CD14-positive monocyte (primary cell): ENCODE measurements around the gene TRAF5. TPM values are rescaled to one million over a fixed set of nuclear protein-coding genes. Genes with fewer than 3 reads are reported as not detected.

ENCODE experiments used
- DNase-seq, 3 donors: peaks; one replicate each; pipeline ENCODE4 v3.0.0-alpha.2; 2011 to 2022
- H2AFZ ChIP-seq: 2 replicates; pipeline ENCODE4 v1.6.0; 2012; ENCODE audit warnings: mild to moderate bottlenecking, low read depth, low read length, inconsistent platforms; ENCODE audit not compliant: insufficient read depth, poor library complexity, severe bottlenecking
- H3K27ac ChIP-seq, 2 donors: 1 replicate in 1 of 2; 2 replicates in 1 of 2; pipeline ENCODE4 v1.5.1; 2012 to 2013; ENCODE audit warnings: low read length in 2 of 2, control low read depth in 1 of 2, inconsistent platforms in 1 of 2, low read depth in 1 of 2, mild to moderate bottlenecking in 1 of 2
- H3K27me3 ChIP-seq, 2 donors: one replicate each; pipeline versions ENCODE4 v1.6.0 to v1.6.1; 2011 to 2013; ENCODE audit warnings: low read length in 2 of 2; ENCODE audit not compliant: control insufficient read depth in 2 of 2, insufficient read depth in 2 of 2
- H3K36me3 ChIP-seq, 2 donors: replicated peaks in 1 of 2; 1 replicate in 1 of 2; 2 replicates in 1 of 2; pipeline versions ENCODE4 v1.5.1 to v1.6.1; 2012 to 2013; ENCODE audit warnings: low read length in 2 of 2, control low read depth in 1 of 2, inconsistent platforms in 1 of 2, mild to moderate bottlenecking in 1 of 2; ENCODE audit not compliant: insufficient read depth in 2 of 2, control insufficient read depth in 1 of 2
- H3K4me1 ChIP-seq, 2 donors: 1 replicate in 1 of 2; 2 replicates in 1 of 2; pipeline versions ENCODE4 v1.5.1 to v1.6.1; 2012 to 2013; ENCODE audit warnings: low read length in 2 of 2, control low read depth in 1 of 2, inconsistent platforms in 1 of 2, mild to moderate bottlenecking in 1 of 2, moderate library complexity in 1 of 2; ENCODE audit not compliant: insufficient read depth in 2 of 2, control insufficient read depth in 1 of 2
- H3K4me2 ChIP-seq: replicated peaks from 2 replicates; pipeline ENCODE3; 2012; ENCODE audit warnings: low read length, moderate library complexity, mild to moderate bottlenecking; ENCODE audit not compliant: poor library complexity, severe bottlenecking; ENCODE audit errors: extremely low read depth
- H3K4me3 ChIP-seq, 3 experiments: fragments of 200-600 bp in 1 of 3; sonication (generic) in 1 of 3; replicated peaks in 1 of 3; 1 replicate in 2 of 3; 2 replicates in 1 of 3; pipeline ENCODE4 v1.5.1; 2011 to 2013; ENCODE audit warnings: low read length in 3 of 3, mild to moderate bottlenecking in 3 of 3, control low read depth in 2 of 3, low read depth in 2 of 3, inconsistent platforms in 1 of 3, moderate library complexity in 1 of 3
- H3K79me2 ChIP-seq: 2 replicates; pipeline ENCODE4 v1.6.0; 2012; ENCODE audit warnings: mild to moderate bottlenecking, control low read depth, inconsistent platforms, low read length, moderate library complexity; ENCODE audit not compliant: insufficient read depth
- H3K9ac ChIP-seq: 2 replicates; pipeline ENCODE4 v1.6.0; 2017; ENCODE audit warnings: low read length, mild to moderate bottlenecking; ENCODE audit not compliant: insufficient read depth, poor library complexity, severe bottlenecking
- H3K9me3 ChIP-seq, 2 donors: replicated peaks in 1 of 2; 1 replicate in 1 of 2; 2 replicates in 1 of 2; pipeline versions ENCODE4 v1.5.1 to v1.6.1; 2012 to 2013; ENCODE audit warnings: low read length in 2 of 2, control low read depth in 1 of 2; ENCODE audit not compliant: control insufficient read depth in 1 of 2, insufficient read depth in 1 of 2
- H4K20me1 ChIP-seq: 2 replicates; pipeline ENCODE4 v1.6.0; 2012; ENCODE audit warnings: mild to moderate bottlenecking, low read length, control low read depth, moderate library complexity; ENCODE audit not compliant: insufficient read depth
- H3K27ac Mint-ChIP-seq, 7 donors: one replicate each; pipeline ENCODE4 v1.8.0; 2020; ENCODE audit warnings: mild to moderate bottlenecking in 7 of 7, mixed read lengths in 7 of 7, moderate library complexity in 6 of 7, inconsistent platforms in 2 of 7
- H3K27me3 Mint-ChIP-seq, 3 donors: one replicate each; pipeline ENCODE4 v1.8.0; 2021 to 2022; ENCODE audit warnings: low read depth in 3 of 3, mild to moderate bottlenecking in 3 of 3, mixed read lengths in 3 of 3, moderate library complexity in 3 of 3, inconsistent platforms in 1 of 3
- H3K36me3 Mint-ChIP-seq, 2 donors: one replicate each; pipeline ENCODE4 v1.8.0; 2020; ENCODE audit warnings: mixed read lengths in 2 of 2, inconsistent platforms in 1 of 2, mild to moderate bottlenecking in 1 of 2
- H3K4me1 Mint-ChIP-seq: one replicate; pipeline ENCODE4 v1.8.0; 2020; ENCODE audit warnings: mild to moderate bottlenecking, mixed read lengths
- H3K4me3 Mint-ChIP-seq, 2 donors: one replicate each; pipeline ENCODE4 v1.8.0; 2020; ENCODE audit warnings: mild to moderate bottlenecking in 2 of 2, mixed read lengths in 2 of 2, moderate library complexity in 1 of 2
- H3K9me3 Mint-ChIP-seq, 7 donors: one replicate each; pipeline ENCODE4 v1.8.0; 2020 to 2022; ENCODE audit warnings: mixed read lengths in 7 of 7, mild to moderate bottlenecking in 6 of 7, moderate library complexity in 6 of 7, inconsistent platforms in 2 of 7
- WGBS: methylation state at CpG from one replicate; pipeline ENCODE4 v1.1.5; 2013; ENCODE audit warnings: missing lambda C conversion rate; ENCODE audit not compliant: insufficient coverage; 5-methylcytosine and 5-hydroxymethylcytosine counted together
- intact Hi-C, 2 donors: fragments of 100-400 bp; cut with micrococcal nuclease; formaldehyde crosslinking; loops; one replicate each; pipeline versions ENCODE4 v1.15.0 to v1.15.1; 2023
- polyA plus RNA-seq, 3 donors: library from polyadenylated mRNA; depleted of rRNA in 1 of 3; unstranded in 2 of 3; stranded (reverse) in 1 of 3; fragments of 300-500 nt in 2 of 3; fragments of >200 nt in 1 of 3; fragmentation: Illumina TruSeq in 2 of 3; gene quantifications; 1 replicate in 2 of 3; 2 replicates in 1 of 3; pipeline ENCODE4 v1.2.3, GENCODE V29; 2012 to 2021
- TF ChIP-seq, protein P1 (sequence below): fragments of 200-600 bp; IDR thresholded peaks from one replicate; pipeline ENCODE4 v1.8.0; 2022; ENCODE audit warnings: antibody characterized with exemption, mild to moderate bottlenecking

Gene TRAF5
- polyA plus RNA-seq, 3 donors = 1.0 to 3.8 (median 1.6) TPM

DNA sequence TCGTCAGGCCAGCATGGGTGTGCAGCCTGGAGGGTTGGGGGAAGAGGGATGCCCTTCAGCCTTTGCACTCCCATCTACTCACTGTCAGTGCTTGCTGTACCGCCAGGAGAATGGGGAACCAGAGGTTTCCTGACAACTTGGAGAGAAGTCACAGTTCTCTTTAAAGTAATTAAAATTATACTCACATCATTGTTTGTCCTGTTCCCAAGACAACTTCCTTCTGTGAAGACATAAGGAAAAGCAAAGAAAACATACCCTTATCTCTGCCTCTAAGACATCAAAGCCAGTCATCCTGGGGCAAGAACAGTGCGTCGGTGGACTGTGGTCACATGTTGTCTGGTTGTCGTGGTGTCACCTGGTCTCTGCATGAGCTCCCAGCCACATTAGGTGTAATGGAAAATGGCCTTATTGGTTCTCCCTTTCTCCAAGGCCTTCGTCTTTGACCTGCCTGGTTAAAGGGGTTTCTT is 17.6 kb downstream of the TRAF5 start:
- no peaks in the 10 kb centered on the region for H3K36me3 ChIP-seq
- H3K27ac ChIP-seq = no peak overlapping the region
- peaks cover 36% of the 10 kb centered on the region for H3K4me1 Mint-ChIP-seq
- H3K4me3 Mint-ChIP-seq = no peak overlapping the region
- H3K9ac ChIP-seq = no peak overlapping the region
- DNase-seq = no peak
- H3K27me3 Mint-ChIP-seq = peaks cover 0 to 3% (median 2%) of the 10 kb centered on the region in 3 donors
- H3K9me3 Mint-ChIP-seq = peaks cover 0 to 2% (median 0%) of the 10 kb centered on the region in 7 donors
- no peaks in the 10 kb centered on the region for H3K79me2 ChIP-seq
- intact Hi-C loops = no loop called here
- no peaks in the 10 kb centered on the region for H3K27me3 ChIP-seq
- H3K4me1 ChIP-seq = peaks cover 9 to 20% of the 10 kb centered on the region in 2 donors
- peaks cover 0 to 2% of the 10 kb centered on the region in 2 donors for H3K36me3 Mint-ChIP-seq
- H3K4me2 ChIP-seq = no peak overlapping the region
- H3K9me3 ChIP-seq = no peaks in the 10 kb centered on the region
- H4K20me1 ChIP-seq = no peaks in the 10 kb centered on the region
- H3K4me3 ChIP-seq = no peak overlapping the region
- WGBS = 21% methylated on average over 3 of the region's 6 CpGs
- TF ChIP-seq, protein P1, sequence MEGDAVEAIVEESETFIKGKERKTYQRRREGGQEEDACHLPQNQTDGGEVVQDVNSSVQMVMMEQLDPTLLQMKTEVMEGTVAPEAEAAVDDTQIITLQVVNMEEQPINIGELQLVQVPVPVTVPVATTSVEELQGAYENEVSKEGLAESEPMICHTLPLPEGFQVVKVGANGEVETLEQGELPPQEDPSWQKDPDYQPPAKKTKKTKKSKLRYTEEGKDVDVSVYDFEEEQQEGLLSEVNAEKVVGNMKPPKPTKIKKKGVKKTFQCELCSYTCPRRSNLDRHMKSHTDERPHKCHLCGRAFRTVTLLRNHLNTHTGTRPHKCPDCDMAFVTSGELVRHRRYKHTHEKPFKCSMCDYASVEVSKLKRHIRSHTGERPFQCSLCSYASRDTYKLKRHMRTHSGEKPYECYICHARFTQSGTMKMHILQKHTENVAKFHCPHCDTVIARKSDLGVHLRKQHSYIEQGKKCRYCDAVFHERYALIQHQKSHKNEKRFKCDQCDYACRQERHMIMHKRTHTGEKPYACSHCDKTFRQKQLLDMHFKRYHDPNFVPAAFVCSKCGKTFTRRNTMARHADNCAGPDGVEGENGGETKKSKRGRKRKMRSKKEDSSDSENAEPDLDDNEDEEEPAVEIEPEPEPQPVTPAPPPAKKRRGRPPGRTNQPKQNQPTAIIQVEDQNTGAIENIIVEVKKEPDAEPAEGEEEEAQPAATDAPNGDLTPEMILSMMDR = no peak
- H3K27ac Mint-ChIP-seq = peak overlapping the region in 3 of 7 donors; percentile 7 to 62 (median 54)
- H2AFZ ChIP-seq = no peak overlapping the region

DNA sequence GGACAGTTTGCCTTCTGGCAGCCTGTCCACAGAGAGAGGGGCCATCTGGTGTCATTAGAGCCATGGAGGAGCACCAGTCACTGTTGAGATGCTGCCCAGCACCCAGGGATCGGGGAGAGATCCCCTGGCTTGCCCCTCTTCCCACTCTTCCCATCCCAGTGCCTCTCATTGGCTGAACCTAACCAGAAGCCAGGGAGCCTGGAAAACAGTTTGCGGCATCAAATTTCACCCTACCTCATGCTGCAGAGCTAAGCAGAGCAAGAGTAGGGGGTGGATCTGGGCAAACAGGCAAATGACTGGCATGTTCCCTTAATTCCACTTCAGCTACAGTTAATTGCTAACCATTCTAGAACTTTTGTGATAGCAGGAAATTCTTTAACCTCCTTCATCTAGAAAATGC is 19.1 kb downstream of the TRAF5 start:
- TF ChIP-seq, protein P1 = no peak
- 100% methylated on average over 1 of the region's 2 CpGs for WGBS
- Histone ChIP-seq H3K79me2 (no peaks in the 10 kb centered on the region), H2AFZ (no peak overlapping the region), H3K27ac (no peak overlapping the region), H3K36me3 (no peaks in the 10 kb centered on the region), H4K20me1 (no peaks in the 10 kb centered on the region), H3K4me3 (no peak overlapping the region), H3K9ac (no peak overlapping the region), H3K9me3 (no peaks in the 10 kb centered on the region), H3K4me2 (no peak overlapping the region), H3K27me3 (no peaks in the 10 kb centered on the region), H3K4me1 (peaks cover 9 to 19% of the 10 kb centered on the region in 2 donors)
- H3K4me3 Mint-ChIP-seq = no peak overlapping the region
- DNase-seq = no peak
- peaks cover 0 to 2% (median 0%) of the 10 kb centered on the region in 7 donors for H3K9me3 Mint-ChIP-seq
- peaks cover 0 to 2% of the 10 kb centered on the region in 2 donors for H3K36me3 Mint-ChIP-seq
- H3K27me3 Mint-ChIP-seq = peaks cover 0 to 3% (median 2%) of the 10 kb centered on the region in 3 donors
- intact Hi-C loops = no loop called here
- H3K27ac Mint-ChIP-seq = no peak overlapping the region
- H3K4me1 Mint-ChIP-seq = peaks cover 32% of the 10 kb centered on the region
